NCI-H2227 treated with DMSO at 0.1 percent for 48 hours (cell line): ENCODE results near the gene PTPRJ.
"Not testable (repeated sequence)": the region's sequence is repeated elsewhere in the genome, so short reads cannot be mapped to it uniquely, and the experiment has no call there.

Experiments
- DNase-seq: peaks from one replicate; lab custom pipeline; 2025; lab: John Stamatoyannopoulos, UW

Gene PTPRJ

DNA sequence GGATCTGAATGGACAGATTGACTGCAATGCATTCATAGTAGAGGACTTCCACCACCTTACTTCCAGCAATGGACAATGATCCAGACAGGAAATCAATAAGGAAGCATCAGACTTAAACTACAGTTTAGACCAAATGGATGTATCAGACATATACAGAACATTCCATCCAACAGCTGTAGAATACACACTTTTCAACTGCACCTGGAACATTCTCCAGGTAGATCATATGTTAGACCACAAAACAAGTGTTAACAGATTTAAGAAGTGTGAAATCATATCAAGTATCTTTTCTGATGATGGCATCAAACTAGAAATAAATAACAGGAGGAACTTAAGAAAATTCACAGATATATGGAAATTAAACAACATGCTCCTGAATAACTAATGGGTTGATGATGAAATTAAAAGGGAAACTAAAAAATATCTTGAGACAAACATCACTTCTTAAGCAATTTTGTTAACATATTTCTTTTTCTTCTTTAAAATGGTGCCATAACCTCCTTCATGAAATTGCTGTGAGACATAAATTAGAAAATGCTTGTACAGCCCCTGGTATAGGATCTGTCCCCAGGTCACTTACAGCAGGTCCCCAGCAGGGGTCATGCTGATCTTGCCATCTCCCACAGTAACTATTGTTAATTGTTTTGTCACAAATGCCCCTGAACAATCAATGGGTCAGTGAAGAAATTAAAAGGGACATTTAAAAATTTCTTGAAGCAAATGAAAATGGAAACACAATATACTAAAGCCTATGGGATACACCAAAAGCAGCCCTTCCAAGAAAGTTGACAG, 136.3 kb downstream of the PTPRJ start:
- DNase-seq, result no peak

- DNase-seq, result no peak
Measured at GRCh38 chr11:48122246-48122645, 141.9 kb downstream of the PTPRJ start.

DNA sequence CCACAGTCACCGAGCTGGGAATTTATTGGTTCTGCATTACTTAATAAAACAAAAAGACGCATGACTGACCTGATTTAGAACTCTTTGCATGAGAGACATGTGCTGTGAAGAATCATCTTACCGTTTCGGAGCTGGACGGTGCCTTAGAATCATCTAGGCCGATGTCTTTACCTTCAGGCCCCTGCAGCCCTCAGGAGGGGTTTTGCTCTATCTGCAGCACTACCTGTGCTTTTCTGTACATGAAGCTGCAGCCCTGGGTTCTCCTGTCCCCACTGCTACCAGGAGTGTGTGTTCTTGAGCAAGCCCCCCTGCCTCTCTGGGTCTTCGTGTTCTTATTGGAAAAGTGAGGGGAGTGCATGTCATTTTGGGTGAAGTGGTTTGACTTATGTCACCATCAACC, 142.3 kb downstream of the PTPRJ start:
- no peak for DNase-seq

GRCh38 chr11:48123254-48123875, 143.0 kb downstream of the PTPRJ start:
- no peak for DNase-seq

GRCh38 chr11:48123934-48124755, 143.8 kb downstream of the PTPRJ start:
- DNase-seq, result no peak

GRCh38 chr11:48124880-48125279, 144.5 kb downstream of the PTPRJ start:
- no peak for DNase-seq

- no peak for DNase-seq
Measured at GRCh38 chr11:48125866-48126265, 145.5 kb downstream of the PTPRJ start.

- no peak for DNase-seq
Measured at GRCh38 chr11:48127521-48128183, 147.3 kb downstream of the PTPRJ start.

DNA sequence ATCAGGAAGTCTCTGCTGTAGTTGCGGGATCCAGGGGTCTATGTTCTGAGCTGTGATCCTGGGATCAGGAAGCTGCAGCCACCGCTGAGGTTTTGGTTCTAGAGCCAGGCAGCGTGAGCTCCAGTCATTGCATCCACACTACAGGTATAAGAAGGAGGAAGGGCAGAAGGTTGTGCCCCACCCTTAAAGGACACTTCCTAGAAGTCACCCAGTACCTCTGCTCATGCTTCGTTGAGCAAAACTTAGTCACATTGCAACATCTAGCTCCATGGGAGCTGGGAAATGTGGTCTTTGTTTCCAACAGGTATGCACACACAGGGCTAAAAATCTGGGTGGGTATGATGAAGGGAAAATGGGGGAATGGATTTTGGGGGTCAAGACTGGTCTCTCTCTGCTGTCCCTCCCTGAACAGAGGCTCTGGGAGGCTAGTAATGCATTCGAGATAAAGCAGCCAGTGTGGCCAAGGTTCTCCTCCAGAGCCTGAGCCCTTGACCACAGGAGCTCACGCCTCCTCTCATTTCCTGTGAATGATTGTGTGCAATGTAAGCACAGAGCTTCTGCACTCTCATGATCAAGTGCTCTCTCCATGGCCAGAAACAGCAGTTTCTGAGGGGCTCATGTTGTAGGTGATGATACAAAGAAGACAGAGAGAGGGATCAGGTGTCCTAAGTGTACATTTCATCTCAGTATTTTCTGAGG, 149.5 kb downstream of the PTPRJ start:
- no peak for DNase-seq

DNA sequence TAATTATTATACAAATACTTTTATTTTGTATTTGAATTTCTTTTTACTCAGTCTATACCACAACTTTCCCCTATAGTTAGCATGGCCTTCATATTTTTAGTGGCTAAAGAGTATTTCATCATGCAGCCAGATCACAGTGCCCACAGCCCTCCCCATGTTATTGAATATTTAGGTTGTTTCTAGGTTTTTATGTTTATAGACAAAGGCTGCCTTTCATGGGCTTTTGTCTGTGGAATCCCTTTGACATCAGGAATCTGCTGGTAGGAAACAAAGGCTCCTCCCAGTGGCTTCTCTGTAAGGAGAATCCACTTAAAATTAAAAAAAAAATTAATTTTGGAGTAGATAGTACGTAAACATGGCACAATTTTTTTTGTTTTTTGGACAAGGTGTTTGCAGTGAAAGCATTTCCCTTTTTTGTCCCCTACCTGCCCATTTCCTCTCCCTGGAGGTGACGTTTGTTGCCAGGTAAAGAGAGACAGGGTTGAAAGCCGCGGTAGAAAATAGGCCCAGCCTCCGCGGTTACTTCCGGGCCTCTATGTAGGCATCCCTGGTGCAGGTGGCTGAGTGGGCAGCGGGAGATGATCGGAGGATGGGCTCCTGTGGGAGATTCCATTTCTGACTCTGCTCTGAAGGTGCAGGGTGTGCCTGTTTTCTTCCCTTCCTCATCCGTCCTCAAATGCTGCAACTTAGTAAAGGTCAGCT, 154.0 kb downstream of the PTPRJ start:
- no peak for DNase-seq

DNA sequence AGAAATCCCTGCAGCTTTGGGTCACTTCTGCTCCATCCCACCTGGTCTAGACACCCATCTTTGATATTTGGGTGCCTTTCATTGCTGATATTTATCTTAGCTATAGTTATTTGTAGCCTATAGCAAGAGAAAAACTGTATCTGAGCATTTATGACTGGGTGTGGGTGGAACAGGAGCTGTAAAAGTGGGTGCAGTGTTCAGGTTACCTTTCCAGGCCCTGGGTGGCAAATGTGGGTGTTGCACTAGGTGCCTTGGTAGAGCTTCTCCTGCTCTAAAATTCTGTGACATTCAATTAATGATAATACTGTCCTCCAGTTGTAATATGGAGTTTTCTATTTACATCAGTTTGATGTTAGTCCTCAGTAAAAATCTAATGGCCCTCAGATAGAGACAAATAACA, 157.9 kb downstream of the PTPRJ start:
- DNase-seq, result no peak

- not testable (repeated sequence) for DNase-seq
Measured at GRCh38 chr11:48139896-48140295, 159.5 kb downstream of the PTPRJ start.

- no peak for DNase-seq
Measured at GRCh38 chr11:48141475-48142122, 161.2 kb downstream of the PTPRJ start.

DNA sequence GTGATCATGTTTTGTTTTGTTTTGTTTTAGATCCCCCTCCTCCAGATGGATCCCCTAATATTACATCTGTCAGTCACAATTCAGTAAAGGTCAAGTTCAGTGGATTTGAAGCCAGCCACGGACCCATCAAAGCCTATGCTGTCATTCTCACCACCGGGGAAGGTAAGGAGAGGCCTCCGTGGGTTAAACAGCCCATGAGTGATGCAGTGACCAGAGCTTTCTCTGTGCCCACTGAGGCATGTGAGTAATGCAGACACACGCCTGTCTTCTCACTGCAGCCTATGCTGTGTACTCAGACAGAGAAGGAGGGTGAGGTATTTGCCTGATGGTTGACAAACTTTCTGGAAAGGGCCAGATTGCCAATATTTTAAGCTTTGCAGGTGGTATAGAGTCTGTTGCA, 162.5 kb downstream of the PTPRJ start:
- DNase-seq, result no peak

DNA sequence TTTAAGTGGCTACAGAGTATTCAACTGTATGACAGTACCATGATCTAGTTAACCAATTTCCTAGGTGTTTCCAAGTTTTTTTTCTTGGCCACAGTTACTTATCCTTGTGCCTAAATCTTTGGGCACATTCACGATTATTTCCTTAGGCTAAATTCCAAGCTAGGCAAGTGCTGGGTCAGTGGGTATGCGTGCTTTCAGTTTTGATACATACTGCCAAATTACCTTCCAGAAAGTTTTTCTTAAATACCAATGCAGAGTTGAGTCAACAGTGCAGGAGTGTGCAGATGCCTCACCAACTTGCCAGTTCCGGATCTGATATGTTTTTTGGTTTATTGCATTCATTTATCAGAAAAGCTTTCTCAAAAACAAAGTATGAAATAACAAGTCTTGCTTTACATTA, 168.4 kb downstream of the PTPRJ start:
- no peak for DNase-seq

GRCh38 chr11:48150213-48150612, 169.9 kb downstream of the PTPRJ start:
- no peak for DNase-seq

- no peak for DNase-seq
Measured at GRCh38 chr11:48154151-48154550, 173.8 kb downstream of the PTPRJ start.

- DNase-seq, result no peak
Measured at GRCh38 chr11:48161951-48162884, 181.9 kb downstream of the PTPRJ start.

DNA sequence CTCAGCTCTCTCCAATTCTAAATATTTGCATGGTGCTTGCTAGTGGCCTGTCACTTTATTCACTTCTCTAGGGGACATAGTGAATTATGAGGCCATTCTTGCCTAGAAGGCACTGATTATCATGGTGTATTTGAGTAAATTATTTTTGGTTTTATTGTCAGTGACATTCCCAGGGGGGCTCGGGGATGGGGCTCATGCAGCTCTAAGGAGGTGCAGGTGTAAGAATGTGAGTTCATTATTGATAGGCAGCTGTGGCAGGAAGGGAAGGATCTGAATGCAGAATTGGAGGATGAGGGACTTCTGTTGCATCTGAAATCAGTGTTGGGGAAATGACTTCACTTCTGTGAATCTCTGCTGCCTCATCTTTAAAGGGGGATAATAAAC, 182.5 kb downstream of the PTPRJ start:
- DNase-seq, result no peak
